GM21576 (cell line): ENCODE measurements around the gene FBXO42.

Experiments used
- ATAC-seq: cut with Tn5 transposase; IDR thresholded peaks from one replicate; pipeline ENCODE4 v1.9.1; 2021; ENCODE audit warnings: mild to moderate bottlenecking, moderate library complexity; ENCODE audit not compliant: unreplicated experiment

The FBXO42 gene

GRCh38 chr1:16326833-16327404, 25.4 kb downstream of the FBXO42 start:
- ATAC-seq, result no peak

GRCh38 chr1:16324456-16324890, 27.8 kb downstream of the FBXO42 start:
- ATAC-seq, result no peak

- no peak for ATAC-seq
Measured at GRCh38 chr1:16321176-16321867, 31.0 kb downstream of the FBXO42 start.

GRCh38 chr1:16318555-16318954, 33.7 kb downstream of the FBXO42 start:
- ATAC-seq, result no peak

- no peak for ATAC-seq
Measured at GRCh38 chr1:16315437-16315836, 36.8 kb downstream of the FBXO42 start.

- ATAC-seq, result no peak
Measured at GRCh38 chr1:16307222-16307621, 45.1 kb downstream of the FBXO42 start.

- no peak for ATAC-seq
Measured at GRCh38 chr1:16302709-16303627, 49.3 kb downstream of the FBXO42 start.

GRCh38 chr1:16300436-16300835, 51.8 kb downstream of the FBXO42 start:
- no peak for ATAC-seq

- ATAC-seq, result no peak
Measured at GRCh38 chr1:16298653-16299052, 53.6 kb downstream of the FBXO42 start.

GRCh38 chr1:16296643-16297042, 55.6 kb downstream of the FBXO42 start:
- ATAC-seq, result no peak

GRCh38 chr1:16294219-16295212, 57.8 kb downstream of the FBXO42 start:
- no peak for ATAC-seq

GRCh38 chr1:16293538-16293937, 58.7 kb downstream of the FBXO42 start:
- no peak for ATAC-seq

GRCh38 chr1:16292739-16293138, 59.5 kb downstream of the FBXO42 start:
- no peak for ATAC-seq

GRCh38 chr1:16289959-16290358, 62.3 kb downstream of the FBXO42 start:
- no peak for ATAC-seq

GRCh38 chr1:16286122-16286521, 66.2 kb downstream of the FBXO42 start:
- no peak for ATAC-seq

- ATAC-seq, result no peak
Measured at GRCh38 chr1:16281765-16282164, 70.5 kb downstream of the FBXO42 start.

GRCh38 chr1:16279186-16279585, 73.1 kb downstream of the FBXO42 start:
- ATAC-seq, result no peak

- ATAC-seq, result no peak
Measured at GRCh38 chr1:16276302-16277030, 75.8 kb downstream of the FBXO42 start.

GRCh38 chr1:16275591-16275990, 76.7 kb downstream of the FBXO42 start:
- no peak for ATAC-seq

- ATAC-seq, result no peak
Measured at GRCh38 chr1:16267690-16268180, 84.5 kb downstream of the FBXO42 start.
